ENCODE measurements around the gene MEGF11. TPM values are rescaled to one million over a fixed set of nuclear protein-coding genes. Genes with fewer than 3 reads are reported as not detected.

MEGF11 gene
- polyA plus RNA-seq, 1 experiment: 0.04 TPM

GRCh38 chr15:66285533-66286280, 32.2 kb upstream of the MEGF11 start:
- no peak for TF ChIP-seq CTCF (IDR thresholded peaks at IDR 0.05; ENCODE audit: insufficient read depth, low read depth, low read length)
- ChIA-PET POLR2A (no interaction called here), CTCF (interaction anchor here (0.6 to 1.6 kb wide), 3 partner anchors 9 to 54 kb away, joined by 3 to 4 read pairs (median 4); no protein-coding TSS in a partner anchor)
- H3K27me3 ChIP-seq (ENCODE audit: control insufficient read depth, insufficient read depth, low read length): peaks cover 4% of the 10 kb centered on the region; the same call in 1 of the 2 replicates
- H3K36me3 ChIP-seq (ENCODE audit: control insufficient read depth, insufficient read depth, low read length): no peaks in the 10 kb centered on the region
- DNase-seq (ENCODE audit: low read depth): no peak
- H3K4me3 ChIP-seq (ENCODE audit: low read depth, low read length): no peak overlapping the region

GRCh38 chr15:66284271-66284670, 30.7 kb upstream of the MEGF11 start:
- Histone ChIP-seq H3K36me3 (ENCODE audit: control insufficient read depth, insufficient read depth, low read length) (no peaks in the 10 kb centered on the region), H3K4me3 (ENCODE audit: low read depth, low read length) (no peak overlapping the region), H3K27me3 (ENCODE audit: control insufficient read depth, insufficient read depth, low read length) (peaks cover 4% of the 10 kb centered on the region; the same call in 1 of the 2 replicates)
- no peak for TF ChIP-seq CTCF (IDR thresholded peaks at IDR 0.05; ENCODE audit: insufficient read depth, low read depth, low read length)
- DNase-seq (ENCODE audit: low read depth): no peak
- POLR2A ChIA-PET: no interaction called here
- CTCF ChIA-PET: interaction anchor here (1.0 to 1.6 kb wide), 2 partner anchors 52 to 368 kb away, joined by 3 to 4 read pairs; no protein-coding TSS in a partner anchor

- Histone ChIP-seq H3K36me3 (ENCODE audit: control insufficient read depth, insufficient read depth, low read length) (no peaks in the 10 kb centered on the region), H3K27me3 (ENCODE audit: control insufficient read depth, insufficient read depth, low read length) (peaks cover 4% of the 10 kb centered on the region), H3K4me3 (ENCODE audit: low read depth, low read length) (no peak overlapping the region)
- POLR2A ChIA-PET: no interaction called here
- TF ChIP-seq CTCF (IDR thresholded peaks at IDR 0.05; ENCODE audit: insufficient read depth, low read depth, low read length): no peak
- no peak for DNase-seq (ENCODE audit: low read depth)
- CTCF ChIA-PET: interaction anchor here (1.4 kb wide), 1 partner anchor 11 kb away, joined by 3 read pairs; no protein-coding TSS in a partner anchor
These were observed 25.1 kb upstream of the MEGF11 start for GRCh38 chr15:66278671-66279070.

DNA sequence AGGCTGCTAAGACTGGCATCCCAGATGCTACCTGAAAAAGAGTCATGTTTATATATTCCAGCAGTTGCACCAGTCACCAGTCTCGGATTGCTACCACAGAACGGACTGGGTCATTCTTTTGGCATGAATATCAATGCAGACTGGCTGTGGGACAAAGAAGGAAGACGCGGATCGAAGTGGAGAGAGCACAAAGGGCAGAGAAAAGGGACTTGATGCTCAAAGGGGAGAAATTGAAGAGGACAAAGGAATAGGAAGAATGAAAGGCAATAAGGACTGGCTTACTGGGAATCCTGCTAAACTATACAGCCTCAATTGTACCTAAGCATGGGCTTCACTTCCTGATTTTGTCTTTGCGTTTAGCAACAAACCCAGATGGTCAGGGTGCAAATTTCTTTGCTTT, 24.5 kb upstream of the MEGF11 start:
- H3K4me3 ChIP-seq (ENCODE audit: low read depth, low read length): no peak overlapping the region
- peaks cover 4% of the 10 kb centered on the region for H3K27me3 ChIP-seq (ENCODE audit: control insufficient read depth, insufficient read depth, low read length)
- no peak for TF ChIP-seq CTCF (IDR thresholded peaks at IDR 0.05; ENCODE audit: insufficient read depth, low read depth, low read length)
- ChIA-PET POLR2A (no interaction called here), CTCF (interaction anchor here (1.4 kb wide), 1 partner anchor 12 kb away, joined by 3 read pairs; no protein-coding TSS in a partner anchor)
- DNase-seq (ENCODE audit: low read depth): no peak
- H3K36me3 ChIP-seq (ENCODE audit: control insufficient read depth, insufficient read depth, low read length): no peaks in the 10 kb centered on the region

- TF ChIP-seq CTCF (IDR thresholded peaks at IDR 0.05; ENCODE audit: insufficient read depth, low read depth, low read length): no peak
- ChIA-PET POLR2A (no interaction called here), CTCF (interaction anchor here (1.3 to 1.4 kb wide), 2 partner anchors 10 to 11 kb away, joined by 3 to 4 read pairs; no protein-coding TSS in a partner anchor)
- no peak overlapping the region for H3K4me3 ChIP-seq (ENCODE audit: low read depth, low read length)
- peaks cover 2% of the 10 kb centered on the region for H3K27me3 ChIP-seq (ENCODE audit: control insufficient read depth, insufficient read depth, low read length)
- DNase-seq (ENCODE audit: low read depth): no peak
- H3K36me3 ChIP-seq (ENCODE audit: control insufficient read depth, insufficient read depth, low read length): no peaks in the 10 kb centered on the region
These were observed 23.0 kb upstream of the MEGF11 start for GRCh38 chr15:66276546-66276945.
